ENCODE results near the gene JARID2. TPM values are rescaled to one million over a fixed set of nuclear protein-coding genes. Genes with fewer than 3 reads are reported as not detected.

Gene JARID2
- total and polyA plus RNA-seq, 2 of the 4 experiments (the other 2 are of a cell fraction), result 9.6 to 12.9 TPM

- Histone ChIP-seq H4K5ac (ENCODE audit: low read depth, low read length) (no peak overlapping the region), H3K4me2 (ENCODE audit: low read depth, low read length) (no peak overlapping the region), H3K56ac (ENCODE audit: extremely low read depth, insufficient read depth, low read length) (no peak overlapping the region), H2AK9ac (replicated peaks; ENCODE audit: low read depth, low read length, poor library complexity) (no peak overlapping the region), H3K4me3 (ENCODE audit: insufficient read depth, low read depth, low read length) (no peak overlapping the region), H3K36me3 (ENCODE audit: control insufficient read depth, insufficient read depth, low read length) (no peaks in the 10 kb centered on the region), H4K8ac (ENCODE audit: low read depth in 2 of 2, low read length in 2 of 2) (no peak overlapping the region), H3K4ac (ENCODE audit: low read depth, low read length) (no peak overlapping the region), H3K9ac (ENCODE audit: low read depth, low read length) (no peak overlapping the region), H4K91ac (ENCODE audit: insufficient read depth, low read depth, low read length) (no peak overlapping the region), H2AFZ (replicated peaks; ENCODE audit: low read length, poor library complexity) (no peak overlapping the region), H3K23ac (ENCODE audit: low read depth, low read length) (no peak overlapping the region), H2BK5ac (ENCODE audit: low read depth, low read length, poor library complexity, severe bottlenecking) (no peak overlapping the region), H2BK15ac (ENCODE audit: low read depth, low read length) (no peak overlapping the region), H3K4me1 (ENCODE audit: control insufficient read depth, insufficient read depth, low read length) (peaks cover 21% of the 10 kb centered on the region), H3K27me3 (ENCODE audit: control insufficient read depth, insufficient read depth, low read length) (no peaks in the 10 kb centered on the region), H3K79me1 (ENCODE audit: low read depth in 1 of 2, low read length in 2 of 2) (peaks cover 39 to 86% of the 10 kb centered on the region in 2 experiments), H4K20me1 (ENCODE audit: insufficient read depth, low read length) (peaks cover 89% of the 10 kb centered on the region), H3K27ac (ENCODE audit: insufficient read depth, low read length) (no peak overlapping the region), H3K18ac (ENCODE audit: low read depth, low read length) (no peak overlapping the region), H3K9me3 (ENCODE audit: control insufficient read depth, insufficient read depth, low read length) (no peaks in the 10 kb centered on the region), H3K9me1 (ENCODE audit: insufficient read depth, low read length) (peaks cover 24% of the 10 kb centered on the region), H2BK20ac (ENCODE audit: low read depth, low read length) (no peak overlapping the region), H2BK120ac (ENCODE audit: low read depth, low read length) (no peak overlapping the region), H2AK5ac (ENCODE audit: low read depth, low read length) (no peak overlapping the region), H3K14ac (replicated peaks; ENCODE audit: low read depth, low read length) (no peak overlapping the region)
- ChIA-PET CTCF (interaction anchor here (0.8 kb wide), 1 partner anchor 13 kb away, joined by 4 read pairs; no protein-coding TSS in a partner anchor), POLR2A (ENCODE audit: unreplicated experiment) (no interaction called here)
- TF ChIP-seq MAFK (IDR thresholded peaks at IDR 0.05; ENCODE audit: low read depth, low read length), result no peak
- no peak for TF ChIP-seq SMC3 (IDR thresholded peaks at IDR 0.05; ENCODE audit: low read depth, low read length)
- TF ChIP-seq CEBPB (IDR thresholded peaks at IDR 0.05; ENCODE audit: low read depth, low read length), result no peak
- TF ChIP-seq RFX5 (IDR thresholded peaks at IDR 0.05; ENCODE audit: low read depth, low read length), result no peak
- no peak for TF ChIP-seq CHD1 (IDR thresholded peaks at IDR 0.05; ENCODE audit: low read depth, low read length)
- TF ChIP-seq BHLHE40 (IDR thresholded peaks at IDR 0.05; ENCODE audit: low read depth, low read length), result no peak
- DNase-seq, result no peak
- intact Hi-C loops (cut with micrococcal nuclease), result no loop called here
- in situ Hi-C loops (cut with MboI; ENCODE audit: low sequenced_read_pairs), result no loop called here
- WGBS, 2 experiments (ENCODE audit: extremely low coverage in 2 of 2, insufficient read length in 1 of 2), result 88% methylated on average over 5 of the region's 13 CpGs; no CpG with 5 or more reads in 1 of the 2 experiments
- ATAC-seq (ENCODE audit: low read depth), result no peak
- BruUV-seq (replicated peaks), result no TSS peak
- dilution Hi-C loops (cut with HindIII; ENCODE audit: low sequenced_read_pairs, unreplicated experiment), result no loop called here
Observed at GRCh38 chr6:15331629-15332251, 85.9 kb downstream of the JARID2 start.
